Prostate gland (tissue), 2 donors: ENCODE results near the gene SMIM36. TPM values are rescaled to one million over a fixed set of nuclear protein-coding genes. Genes with fewer than 3 reads are reported as not detected.

ENCODE experiments used
- DNase-seq: peaks from one replicate; pipeline ENCODE4 v3.0.0-alpha.2; 2019; ENCODE audit warnings: low spot score
- H3K27ac ChIP-seq, 2 donors: fragments of 200-600 bp; sonication (generic); 2 replicates each; pipeline ENCODE4 v1.5.1; 2017 to 2019
- H3K27me3 ChIP-seq: fragments of 200-600 bp; sonication (generic); replicated peaks from 2 replicates; pipeline ENCODE4 v1.5.1; 2019; ENCODE audit not compliant: insufficient read depth
- H3K36me3 ChIP-seq, 2 donors: fragments of 200-600 bp; sonication (generic); 1 replicate in 1 of 2; 2 replicates in 1 of 2; pipeline versions ENCODE4 v1.5.1 to v1.8.1; 2017 to 2019
- H3K4me1 ChIP-seq: fragments of 200-600 bp; sonication (generic); replicated peaks from 2 replicates; pipeline ENCODE4 v1.5.1; 2019
- H3K4me3 ChIP-seq, 2 donors: fragments of 200-600 bp; sonication (generic); 2 replicates each; pipeline ENCODE4 v1.5.1; 2017 to 2019
- H3K9me3 ChIP-seq: fragments of 200-600 bp; sonication (generic); 2 replicates; pipeline ENCODE4 v1.5.1; 2017
- POLR2A ChIP-seq: fragments of 450-650 bp; IDR thresholded peaks from one replicate; pipeline ENCODE4 v1.6.1; 2016; ENCODE audit warnings: antibody characterized with exemption, mild to moderate bottlenecking
- POLR2AphosphoS5 ChIP-seq: sonication (generic); formaldehyde crosslinking; IDR thresholded peaks from one replicate; pipeline ENCODE4 v1.6.1; 2017; ENCODE audit warnings: antibody characterized with exemption
- WGBS: methylation state at CpG from one replicate; pipeline ENCODE4 v1.1.5; 2018; 5-methylcytosine and 5-hydroxymethylcytosine counted together
- intact Hi-C: fragments of 100-400 bp; cut with DNase I; formaldehyde crosslinking; loops from one replicate; pipeline ENCODE4 v1.14.2; 2022
- total RNA-seq, 2 donors: library from RNA; depleted of rRNA; stranded (reverse); fragments of >200 nt; gene quantifications; one replicate each; pipeline ENCODE4 v1.1.0, GENCODE V29; 2016
- TF ChIP-seq, protein P1 (sequence below), 4 experiments: fragments of 200-600 bp in 2 of 4; fragments of 450-650 bp in 2 of 4; sonication (generic) in 2 of 4; IDR thresholded peaks; 1 replicate in 3 of 4; 2 replicates in 1 of 4; pipeline ENCODE4 v1.5.1; 2016 to 2019; ENCODE audit warnings: antibody characterized with exemption in 4 of 4, mild to moderate bottlenecking in 2 of 4, moderate library complexity in 2 of 4

The SMIM36 gene
- total RNA-seq, 2 donors from 2014 or later, result not detected

- Histone ChIP-seq H3K36me3 (no peaks in the 10 kb centered on the region), H3K27me3 (no peaks in the 10 kb centered on the region), H3K4me3 (peak within 1 kb of the TSS; percentile 84 to 87), H3K4me1 (no peaks in the 10 kb centered on the region), H3K27ac (peak within 1 kb of the TSS; percentile 84 to 85), H3K9me3 (no peaks in the 10 kb centered on the region)
- peak; percentile 39 for DNase-seq
- TF ChIP-seq POLR2AphosphoS5, result no peak
- TF ChIP-seq POLR2A, result peak; percentile 12
- TF ChIP-seq, protein P1, sequence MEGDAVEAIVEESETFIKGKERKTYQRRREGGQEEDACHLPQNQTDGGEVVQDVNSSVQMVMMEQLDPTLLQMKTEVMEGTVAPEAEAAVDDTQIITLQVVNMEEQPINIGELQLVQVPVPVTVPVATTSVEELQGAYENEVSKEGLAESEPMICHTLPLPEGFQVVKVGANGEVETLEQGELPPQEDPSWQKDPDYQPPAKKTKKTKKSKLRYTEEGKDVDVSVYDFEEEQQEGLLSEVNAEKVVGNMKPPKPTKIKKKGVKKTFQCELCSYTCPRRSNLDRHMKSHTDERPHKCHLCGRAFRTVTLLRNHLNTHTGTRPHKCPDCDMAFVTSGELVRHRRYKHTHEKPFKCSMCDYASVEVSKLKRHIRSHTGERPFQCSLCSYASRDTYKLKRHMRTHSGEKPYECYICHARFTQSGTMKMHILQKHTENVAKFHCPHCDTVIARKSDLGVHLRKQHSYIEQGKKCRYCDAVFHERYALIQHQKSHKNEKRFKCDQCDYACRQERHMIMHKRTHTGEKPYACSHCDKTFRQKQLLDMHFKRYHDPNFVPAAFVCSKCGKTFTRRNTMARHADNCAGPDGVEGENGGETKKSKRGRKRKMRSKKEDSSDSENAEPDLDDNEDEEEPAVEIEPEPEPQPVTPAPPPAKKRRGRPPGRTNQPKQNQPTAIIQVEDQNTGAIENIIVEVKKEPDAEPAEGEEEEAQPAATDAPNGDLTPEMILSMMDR (IDR thresholded peaks at IDR 0.05), result no peak
- intact Hi-C loops, result loop anchor here (5.0 kb wide), 1 partner anchor 71 kb away; no protein-coding TSS in a partner anchor
- 1% methylated on average over 55 of the region's 62 CpGs for WGBS
Observed at GRCh38 chr17:55421179-55421934, 89.9 kb downstream of the SMIM36 start, which contains the start of gene MMD. MMD (minus strand) TSS chr17:55421835; CDS start chr17:55421695, 140 bp downstream.

GRCh38 chr17:55420776-55421178, 90.5 kb downstream of the SMIM36 start:
- under 1% methylated on average over 21 of the region's 21 CpGs for WGBS
- intact Hi-C loops, result loop anchor here (5.0 kb wide), 1 partner anchor 72 kb away; no protein-coding TSS in a partner anchor
- H3K4me1 ChIP-seq, result no peaks in the 10 kb centered on the region
- H3K27ac ChIP-seq, result peak overlapping the region; percentile 84 to 85
- TF ChIP-seq POLR2AphosphoS5 (no peak), POLR2A (no peak)
- TF ChIP-seq, protein P1 (IDR thresholded peaks at IDR 0.05), result no peak
- no peaks in the 10 kb centered on the region for H3K27me3 ChIP-seq
- H3K4me3 ChIP-seq, result peak overlapping the region; percentile 84 to 87
- DNase-seq, result peak; percentile 30
- H3K9me3 ChIP-seq, result no peaks in the 10 kb centered on the region
- no peaks in the 10 kb centered on the region for H3K36me3 ChIP-seq

DNA sequence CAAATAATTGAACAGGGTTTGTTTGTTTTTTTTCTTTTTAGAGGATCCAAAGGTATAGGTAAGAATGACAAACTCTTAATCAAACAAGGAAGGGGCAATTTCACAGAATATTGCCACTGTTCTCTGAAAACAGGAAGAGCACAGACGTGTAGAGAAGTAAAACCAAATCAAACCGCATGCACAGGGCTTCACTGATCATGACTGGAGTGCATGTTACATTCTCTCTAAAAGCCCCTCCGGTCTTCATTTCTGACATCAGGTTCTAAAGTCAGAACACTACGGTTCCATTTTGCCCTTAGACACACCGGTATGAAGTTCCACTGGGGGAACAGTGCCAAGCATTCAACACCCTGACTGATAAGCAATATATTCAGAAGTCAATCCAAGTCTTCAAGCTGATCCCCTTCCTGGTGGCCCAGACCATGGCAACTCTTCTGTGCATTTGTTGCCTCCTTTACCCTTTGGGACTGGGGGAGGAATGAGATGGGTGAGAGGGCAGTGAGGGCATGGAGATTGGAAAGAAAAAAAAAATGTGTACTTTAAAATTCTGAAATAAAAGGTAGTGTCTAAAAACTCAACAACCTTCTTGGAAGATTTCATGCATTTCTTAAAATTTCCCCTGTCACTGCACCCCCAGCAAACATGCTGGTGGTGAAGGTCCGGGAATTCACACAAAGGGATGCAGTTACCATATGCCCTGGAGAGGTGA, 91.0 kb downstream of the SMIM36 start:
- H3K9me3 ChIP-seq, result no peaks in the 10 kb centered on the region
- peak overlapping the region in 1 of 2 donors; percentile 84 for H3K27ac ChIP-seq
- no peaks in the 10 kb centered on the region for H3K36me3 ChIP-seq
- DNase-seq, result no peak
- H3K4me3 ChIP-seq, result peak overlapping the region; percentile 84 to 87
- H3K4me1 ChIP-seq, result no peaks in the 10 kb centered on the region
- TF ChIP-seq POLR2A, result no peak
- TF ChIP-seq POLR2AphosphoS5, result no peak
- TF ChIP-seq, protein P1 (IDR thresholded peaks at IDR 0.05), result no peak
- 48% methylated on average over 6 of the region's 6 CpGs for WGBS
- intact Hi-C loops, result loop anchor here (5.0 kb wide), 1 partner anchor 72 kb away; no protein-coding TSS in a partner anchor
- no peaks in the 10 kb centered on the region for H3K27me3 ChIP-seq

- Histone ChIP-seq H3K36me3 (no peaks in the 10 kb centered on the region), H3K4me3 (no peak overlapping the region), H3K27ac (no peak overlapping the region), H3K4me1 (no peaks in the 10 kb centered on the region), H3K27me3 (no peaks in the 10 kb centered on the region), H3K9me3 (no peaks in the 10 kb centered on the region)
- no peak for DNase-seq
- intact Hi-C loops, result loop anchor here (5.0 kb wide), 1 partner anchor 94 kb away; the partner anchor contains the start of gene SMIM36
- TF ChIP-seq, protein P1 (IDR thresholded peaks at IDR 0.05), result no peak
- TF ChIP-seq POLR2A (no peak), POLR2AphosphoS5 (no peak)
- 95% methylated on average over 3 of the region's 3 CpGs for WGBS
Observed at GRCh38 chr17:55418369-55419268, 92.6 kb downstream of the SMIM36 start.
